Measurements from ENCODE around the gene ROR1.

- TF ChIP-seq, protein P1, sequence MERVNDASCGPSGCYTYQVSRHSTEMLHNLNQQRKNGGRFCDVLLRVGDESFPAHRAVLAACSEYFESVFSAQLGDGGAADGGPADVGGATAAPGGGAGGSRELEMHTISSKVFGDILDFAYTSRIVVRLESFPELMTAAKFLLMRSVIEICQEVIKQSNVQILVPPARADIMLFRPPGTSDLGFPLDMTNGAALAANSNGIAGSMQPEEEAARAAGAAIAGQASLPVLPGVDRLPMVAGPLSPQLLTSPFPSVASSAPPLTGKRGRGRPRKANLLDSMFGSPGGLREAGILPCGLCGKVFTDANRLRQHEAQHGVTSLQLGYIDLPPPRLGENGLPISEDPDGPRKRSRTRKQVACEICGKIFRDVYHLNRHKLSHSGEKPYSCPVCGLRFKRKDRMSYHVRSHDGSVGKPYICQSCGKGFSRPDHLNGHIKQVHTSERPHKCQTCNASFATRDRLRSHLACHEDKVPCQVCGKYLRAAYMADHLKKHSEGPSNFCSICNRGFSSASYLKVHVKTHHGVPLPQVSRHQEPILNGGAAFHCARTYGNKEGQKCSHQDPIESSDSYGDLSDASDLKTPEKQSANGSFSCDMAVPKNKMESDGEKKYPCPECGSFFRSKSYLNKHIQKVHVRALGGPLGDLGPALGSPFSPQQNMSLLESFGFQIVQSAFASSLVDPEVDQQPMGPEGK (CRISPR knock-in tag; IDR thresholded peaks at IDR 0.05; ENCODE audit: borderline replicate concordance): no peak
- TF ChIP-seq RARB (CRISPR knock-in tag; IDR thresholded peaks at IDR 0.05) (no peak), ARNTL (CRISPR knock-in tag; IDR thresholded peaks at IDR 0.05; ENCODE audit: borderline replicate concordance, low read depth) (no peak), POU6F1 (CRISPR knock-in tag; IDR thresholded peaks at IDR 0.05; ENCODE audit: borderline replicate concordance, low read depth) (no peak), ZC3H10 (CRISPR knock-in tag; IDR thresholded peaks at IDR 0.05) (no peak), ESRRG (CRISPR knock-in tag; IDR thresholded peaks at IDR 0.05) (no peak), ISL1 (CRISPR knock-in tag; IDR thresholded peaks at IDR 0.05) (no peak), SNAI2 (CRISPR knock-in tag; IDR thresholded peaks at IDR 0.05) (no peak)
Measured at GRCh38 chr1:63798284-63798683, 24.5 kb downstream of the ROR1 start.

Data from SK-N-SH treated with all-trans-retinoic acid at 6 μM for 48 hours (cell line).